ENCODE results near the gene CDH4. TPM values are rescaled to one million over a fixed set of nuclear protein-coding genes. Genes with fewer than 3 reads are reported as not detected.

The CDH4 gene
- total RNA-seq, 6 experiments from 2014 or later, result 5.8 to 12.8 (median 10.9) TPM

- no peak overlapping the region for H3K4me3 Mint-ChIP-seq
- TF ChIP-seq, protein P1, sequence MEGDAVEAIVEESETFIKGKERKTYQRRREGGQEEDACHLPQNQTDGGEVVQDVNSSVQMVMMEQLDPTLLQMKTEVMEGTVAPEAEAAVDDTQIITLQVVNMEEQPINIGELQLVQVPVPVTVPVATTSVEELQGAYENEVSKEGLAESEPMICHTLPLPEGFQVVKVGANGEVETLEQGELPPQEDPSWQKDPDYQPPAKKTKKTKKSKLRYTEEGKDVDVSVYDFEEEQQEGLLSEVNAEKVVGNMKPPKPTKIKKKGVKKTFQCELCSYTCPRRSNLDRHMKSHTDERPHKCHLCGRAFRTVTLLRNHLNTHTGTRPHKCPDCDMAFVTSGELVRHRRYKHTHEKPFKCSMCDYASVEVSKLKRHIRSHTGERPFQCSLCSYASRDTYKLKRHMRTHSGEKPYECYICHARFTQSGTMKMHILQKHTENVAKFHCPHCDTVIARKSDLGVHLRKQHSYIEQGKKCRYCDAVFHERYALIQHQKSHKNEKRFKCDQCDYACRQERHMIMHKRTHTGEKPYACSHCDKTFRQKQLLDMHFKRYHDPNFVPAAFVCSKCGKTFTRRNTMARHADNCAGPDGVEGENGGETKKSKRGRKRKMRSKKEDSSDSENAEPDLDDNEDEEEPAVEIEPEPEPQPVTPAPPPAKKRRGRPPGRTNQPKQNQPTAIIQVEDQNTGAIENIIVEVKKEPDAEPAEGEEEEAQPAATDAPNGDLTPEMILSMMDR (IDR thresholded peaks at IDR 0.05), result no peak
- H3K9me3 Mint-ChIP-seq, result peaks cover 4% of the 10 kb centered on the region; the same call in 1 of the 2 replicates
- no peak overlapping the region for H3K27ac Mint-ChIP-seq
- H3K36me3 Mint-ChIP-seq (ENCODE audit: low read depth), result peaks cover 5% of the 10 kb centered on the region; the same call in 1 of the 2 replicates
- no peaks in the 10 kb centered on the region for H3K4me1 Mint-ChIP-seq (ENCODE audit: low read depth)
- DNase-seq, result no peak
- peaks cover 3% of the 10 kb centered on the region; the same call in 1 of the 2 replicates for H3K27me3 Mint-ChIP-seq (ENCODE audit: insufficient read depth)
Observed at GRCh38 chr20:61364147-61364546, 112.1 kb downstream of the CDH4 start.

DNA sequence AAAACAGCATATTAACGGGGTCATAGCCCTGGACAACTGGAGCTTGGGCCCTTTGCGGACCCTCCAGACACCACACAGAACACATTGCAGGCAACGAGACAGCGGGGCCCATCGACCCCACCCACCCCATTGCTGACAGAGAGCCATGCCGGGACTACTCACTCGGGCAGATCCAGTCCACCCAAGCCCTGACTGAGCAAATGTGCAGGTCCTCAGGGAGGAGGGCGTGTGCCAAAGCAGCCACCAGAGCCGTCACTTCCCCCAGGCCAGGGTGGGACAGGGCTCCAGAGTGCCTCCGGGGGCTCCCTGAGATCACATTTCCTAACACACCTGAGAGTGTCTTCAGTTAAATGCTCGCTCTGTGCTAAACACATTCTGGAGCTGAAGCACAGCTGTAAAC lies 114.9 kb downstream of the CDH4 start:
- peaks cover 4% of the 10 kb centered on the region; the same call in 1 of the 2 replicates for H3K9me3 Mint-ChIP-seq
- no peak for DNase-seq
- no peaks in the 10 kb centered on the region for H3K36me3 Mint-ChIP-seq (ENCODE audit: low read depth)
- peaks cover 5% of the 10 kb centered on the region for H3K27me3 Mint-ChIP-seq (ENCODE audit: insufficient read depth)
- TF ChIP-seq, protein P1 (IDR thresholded peaks at IDR 0.05), result no peak
- H3K4me1 Mint-ChIP-seq (ENCODE audit: low read depth), result no peaks in the 10 kb centered on the region
- no peak overlapping the region for H3K27ac Mint-ChIP-seq
- no peak overlapping the region for H3K4me3 Mint-ChIP-seq

DNA sequence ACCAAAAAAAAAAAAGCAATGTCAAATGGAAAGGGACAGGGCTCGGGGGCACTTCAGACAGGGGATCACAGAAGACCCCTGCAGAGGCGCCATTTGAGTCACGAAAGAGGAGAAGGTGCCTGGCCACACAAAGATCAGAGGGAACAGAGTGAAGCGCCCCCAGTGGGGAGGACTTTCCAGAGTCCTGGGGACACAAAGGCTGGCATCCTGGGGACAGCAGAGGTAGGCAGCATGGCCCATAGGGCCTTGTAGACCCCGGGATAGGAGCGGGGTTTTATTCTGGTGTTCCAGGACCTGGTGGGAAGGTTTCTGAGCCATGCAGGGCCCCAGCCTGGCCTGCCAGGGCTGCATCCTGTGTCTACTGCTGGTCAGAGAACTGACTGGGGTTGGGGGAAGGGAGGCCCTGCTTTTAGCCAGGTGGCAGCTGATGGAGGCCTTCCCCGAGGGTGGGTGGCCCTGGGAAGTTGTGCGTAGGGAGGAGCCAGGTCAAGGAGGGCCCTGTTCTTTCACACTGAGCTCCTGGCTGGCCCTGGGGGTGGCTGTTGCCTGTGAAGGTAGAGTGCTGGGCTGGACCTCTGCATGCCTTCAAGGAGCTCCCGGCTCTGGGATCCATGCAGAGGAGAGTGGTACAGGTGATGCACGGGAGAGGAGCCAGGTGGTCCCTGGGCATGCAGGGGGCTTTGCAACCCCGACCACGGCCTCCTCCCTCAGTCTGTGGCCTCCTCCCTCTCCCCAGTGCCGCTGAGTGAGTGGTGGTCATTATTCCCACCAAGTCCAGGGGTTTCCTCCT lies 117.9 kb downstream of the CDH4 start:
- Mint-ChIP-seq H3K4me1 (ENCODE audit: low read depth) (no peaks in the 10 kb centered on the region), H3K36me3 (ENCODE audit: low read depth) (peaks cover 5% of the 10 kb centered on the region), H3K9me3 (peaks cover 11% of the 10 kb centered on the region; the same call in 1 of the 2 replicates), H3K4me3 (no peak overlapping the region), H3K27ac (no peak overlapping the region), H3K27me3 (ENCODE audit: insufficient read depth) (peaks cover 5% of the 10 kb centered on the region)
- TF ChIP-seq, protein P1 (IDR thresholded peaks at IDR 0.05), result no peak
- no peak for DNase-seq

GRCh38 chr20:61370841-61371303 lies 118.8 kb downstream of the CDH4 start:
- Mint-ChIP-seq H3K36me3 (ENCODE audit: low read depth) (peaks cover 5% of the 10 kb centered on the region), H3K9me3 (peaks cover 11% of the 10 kb centered on the region; the same call in 1 of the 2 replicates), H3K4me1 (ENCODE audit: low read depth) (no peaks in the 10 kb centered on the region)

DNA sequence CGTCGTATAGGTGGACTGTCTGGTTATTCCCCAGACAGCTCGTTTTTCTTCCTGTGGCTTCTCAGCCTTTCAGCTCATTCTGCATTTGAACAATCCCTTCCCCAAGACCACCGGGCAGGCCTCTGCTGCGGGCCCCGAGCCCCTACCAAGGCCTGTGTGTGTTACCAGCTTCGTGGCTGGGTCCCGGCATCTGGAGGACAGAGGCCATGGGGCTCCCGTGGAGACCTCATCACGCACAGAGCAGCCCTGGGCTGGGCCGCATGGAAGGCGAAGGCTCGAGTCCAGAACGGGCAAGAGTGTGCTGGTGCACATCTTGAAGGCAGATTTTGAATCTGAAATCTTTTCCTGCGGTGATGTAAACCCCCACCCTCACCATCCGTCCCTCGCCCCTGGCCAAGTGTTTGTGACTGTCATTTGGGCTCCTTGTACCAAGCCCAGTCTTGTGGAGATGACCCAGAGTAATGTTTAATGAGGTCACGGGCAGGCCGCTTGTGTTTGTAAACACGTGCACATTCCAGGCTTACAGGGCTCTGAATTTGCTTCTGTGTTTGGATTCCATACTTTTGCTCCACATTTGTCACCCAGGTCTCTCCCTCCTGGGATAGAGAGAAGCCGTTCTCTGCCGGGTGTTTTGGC lies 119.6 kb downstream of the CDH4 start:
- peaks cover 5% of the 10 kb centered on the region for H3K36me3 Mint-ChIP-seq (ENCODE audit: low read depth)
- H3K27me3 Mint-ChIP-seq (ENCODE audit: insufficient read depth), result peaks cover 5% of the 10 kb centered on the region
- H3K9me3 Mint-ChIP-seq, result peaks cover 11% of the 10 kb centered on the region; the same call in 1 of the 2 replicates
- H3K4me1 Mint-ChIP-seq (ENCODE audit: low read depth), result no peaks in the 10 kb centered on the region
- TF ChIP-seq, protein P1 (IDR thresholded peaks at IDR 0.05), result no peak
- no peak for DNase-seq
- no peak overlapping the region for H3K4me3 Mint-ChIP-seq
- no peak overlapping the region for H3K27ac Mint-ChIP-seq

More at GRCh38 chr20:61370841-61371303, 118.8 kb downstream of the CDH4 start:
- H3K27ac Mint-ChIP-seq, result no peak overlapping the region
- H3K27me3 Mint-ChIP-seq (ENCODE audit: insufficient read depth), result peaks cover 5% of the 10 kb centered on the region
- DNase-seq, result no peak
- H3K4me3 Mint-ChIP-seq, result no peak overlapping the region
- TF ChIP-seq, protein P1 (IDR thresholded peaks at IDR 0.05), result no peak
